SK-N-SH (cell line): ENCODE results near the gene KRTAP9-1. TPM values are rescaled to one million over a fixed set of nuclear protein-coding genes. Genes with fewer than 3 reads are reported as not detected.
"Not testable (repeated sequence)": the region's sequence is repeated elsewhere in the genome, so short reads cannot be mapped to it uniquely, and the experiment has no call there.

Experiments
- CTCF ChIA-PET: fragments of 300-600, 350-600 bp; formaldehyde crosslinking; extraction: SDS; loops from one replicate; lab custom pipeline; 2021; lab: Yijun Ruan, JAX
- POLR2A ChIA-PET: fragments of 350-600 bp; sonication (Branson Sonifier 250); formaldehyde crosslinking; extraction: SDS; loops from one replicate; lab custom pipeline; 2020; ENCODE audit warnings: antibody characterized with exemption, inconsistent platforms; lab: Yijun Ruan, JAX
- DNase-seq: peaks from one replicate; pipeline ENCODE4 v3.0.0; 2012
- H2AFZ ChIP-seq: fragments of 200-600 bp; sonication (generic); 2 replicates; pipeline ENCODE4 v1.8.1; 2016; ENCODE audit warnings: antibody characterized with exemption, mild to moderate bottlenecking, low read depth
- H3F3A ChIP-seq: fragments of 200-600 bp; sonication (generic); replicated peaks from 2 replicates; pipeline ENCODE3; 2016; ENCODE audit warnings: antibody characterized with exemption, mild to moderate bottlenecking; ENCODE audit not compliant: insufficient read depth
- H3K27ac ChIP-seq, 2 experiments: fragments of 200-500 bp in 1 of 2; fragments of 200-600 bp in 1 of 2; sonication (Bioruptor generic) in 1 of 2; sonication (generic), shearing (Covaris generic) in 1 of 2; 2 replicates each; pipeline versions ENCODE4 v1.5.1 to v1.6.1; 2014 to 2016; ENCODE audit warnings: low read depth in 2 of 2, inconsistent platforms in 1 of 2, low read length in 1 of 2, mild to moderate bottlenecking in 1 of 2, mixed read lengths in 1 of 2
- H3K27me3 ChIP-seq: fragments of 200-600 bp; sonication (generic), shearing (Covaris generic); 2 replicates; pipeline ENCODE4 v1.6.1; 2016; ENCODE audit warnings: mixed run types; ENCODE audit not compliant: insufficient read depth
- H3K36me3 ChIP-seq, 2 experiments: fragments of 200-500 bp in 1 of 2; fragments of 200-600 bp in 1 of 2; sonication (Bioruptor generic) in 1 of 2; sonication (generic) in 1 of 2; replicated peaks in 1 of 2; 2 replicates each; pipeline versions ENCODE3 to v1.5.1; 2014 to 2016; ENCODE audit warnings: low read length in 1 of 2, mild to moderate bottlenecking in 1 of 2; ENCODE audit not compliant: insufficient read depth in 2 of 2, control insufficient read depth in 1 of 2
- H3K4me1 ChIP-seq, 2 experiments: fragments of 200-500 bp in 1 of 2; fragments of 200-600 bp in 1 of 2; sonication (Bioruptor generic) in 1 of 2; sonication (generic), shearing (Covaris generic) in 1 of 2; 2 replicates each; pipeline versions ENCODE4 v1.5.1 to v1.6.1; 2014 to 2016; ENCODE audit warnings: low read depth in 1 of 2, low read length in 1 of 2, mixed run types in 1 of 2; ENCODE audit not compliant: insufficient read depth in 2 of 2, control insufficient read depth in 1 of 2
- H3K4me2 ChIP-seq: fragments of 200-600 bp; sonication (generic), shearing (Covaris generic); 2 replicates; pipeline ENCODE4 v1.6.1; 2017; ENCODE audit warnings: mixed run types
- H3K4me3 ChIP-seq, 2 experiments: fragments of 200-500 bp in 1 of 2; fragments of 200-600 bp in 1 of 2; sonication (Bioruptor generic) in 1 of 2; sonication (generic), shearing (Covaris generic) in 1 of 2; 2 replicates each; pipeline versions ENCODE4 v1.5.1 to v1.8.1; 2014 to 2016; ENCODE audit warnings: low read depth in 2 of 2, inconsistent platforms in 1 of 2, low read length in 1 of 2, mild to moderate bottlenecking in 1 of 2, mixed read lengths in 1 of 2, moderate library complexity in 1 of 2
- H3K79me2 ChIP-seq: fragments of 200-600 bp; sonication (generic); 2 replicates; pipeline ENCODE4 v1.8.1; 2017; ENCODE audit warnings: mild to moderate bottlenecking; ENCODE audit not compliant: insufficient read depth
- H3K9ac ChIP-seq: fragments of 200-600 bp; sonication (generic); 2 replicates; pipeline ENCODE4 v1.6.1; 2017; ENCODE audit warnings: mixed run types
- H3K9me2 ChIP-seq: fragments of 200-600 bp; sonication (generic); 2 replicates; pipeline ENCODE4 v1.6.1; 2017; ENCODE audit warnings: mixed run types
- H3K9me3 ChIP-seq: fragments of 200-600 bp; sonication (generic); 2 replicates; pipeline ENCODE4 v1.6.1; 2017; ENCODE audit warnings: mixed run types, mild to moderate bottlenecking, moderate library complexity
- H4K20me1 ChIP-seq: fragments of 200-600 bp; sonication (generic); 2 replicates; pipeline ENCODE4 v1.6.1; 2017; ENCODE audit warnings: mild to moderate bottlenecking, mixed run types; ENCODE audit not compliant: insufficient read depth
- WGBS: methylation state at CpG from one replicate; pipeline ENCODE4 v1.1.6; 2017; ENCODE audit warnings: low lambda C conversion rate; 5-methylcytosine and 5-hydroxymethylcytosine counted together
- polyA plus RNA-seq, 3 experiments: library from polyadenylated mRNA; depleted of rRNA; stranded (reverse); fragments of >200 nt; gene quantifications; 2 replicates each; pipeline ENCODE4 v1.2.3, GENCODE V29; 2012
- small RNA-seq, 7 experiments: library from RNA; depleted of rRNA; stranded (forward); fragments of <200 nt; gene quantifications; one replicate each; pipeline ENCODE3, GENCODE V24; 2012

KRTAP9-1 gene
- polyA plus RNA-seq, 1 of the 3 experiments (the other 2 are of a cell fraction) = not detected

DNA sequence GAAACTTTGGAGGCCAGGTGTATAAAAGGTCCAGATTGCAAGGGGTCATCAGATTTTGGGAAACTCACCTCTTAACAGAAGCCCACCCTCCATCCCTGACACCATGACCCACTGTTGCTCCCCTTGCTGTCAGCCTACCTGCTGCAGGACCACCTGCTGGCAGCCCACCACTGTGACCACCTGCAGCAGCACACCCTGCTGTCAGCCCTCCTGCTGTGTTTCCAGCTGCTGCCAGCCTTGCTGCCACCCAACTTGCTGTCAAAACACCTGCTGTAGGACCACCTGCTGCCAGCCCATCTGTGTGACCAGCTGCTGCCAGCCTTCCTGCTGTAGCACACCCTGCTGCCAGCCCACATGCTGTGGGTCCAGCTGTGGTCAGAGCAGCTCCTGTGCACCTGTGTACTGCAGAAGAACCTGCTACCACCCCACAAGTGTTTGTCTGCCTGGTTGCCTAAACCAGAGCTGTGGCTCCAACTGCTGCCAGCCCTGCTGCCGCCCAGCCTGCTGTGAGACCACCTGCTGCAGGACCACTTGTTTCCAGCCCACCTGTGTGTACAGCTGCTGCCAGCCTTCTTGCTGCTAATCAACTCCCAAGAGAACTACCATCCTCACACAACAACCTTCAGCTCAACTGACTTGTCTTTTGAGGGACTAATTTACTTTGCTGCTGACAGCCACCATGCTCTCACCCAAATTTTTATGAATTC lies 42.9 kb downstream of the KRTAP9-1 start, which contains the start of gene KRTAP9-3:
TSS of gene KRTAP9-3 (plus strand) at position 51 of the 707 bp plus-strand sequence. CDS start at position 104, 53 bp downstream.
- H3K9me2 ChIP-seq, H3K36me3 ChIP-seq, H3K4me3 ChIP-seq, H2AFZ ChIP-seq, H3K4me2 ChIP-seq, H3K4me1 ChIP-seq, H4K20me1 ChIP-seq, CTCF ChIA-PET, POLR2A ChIA-PET, H3F3A ChIP-seq, H3K27ac ChIP-seq, H3K9ac ChIP-seq, H3K79me2 ChIP-seq, H3K9me3 ChIP-seq, DNase-seq: not testable (repeated sequence)
- WGBS = 36% methylated on average over 1 of the region's 1 CpG
- peaks cover 42% of the 10 kb centered on the region; the same call in 1 of the 2 replicates for H3K27me3 ChIP-seq

DNA sequence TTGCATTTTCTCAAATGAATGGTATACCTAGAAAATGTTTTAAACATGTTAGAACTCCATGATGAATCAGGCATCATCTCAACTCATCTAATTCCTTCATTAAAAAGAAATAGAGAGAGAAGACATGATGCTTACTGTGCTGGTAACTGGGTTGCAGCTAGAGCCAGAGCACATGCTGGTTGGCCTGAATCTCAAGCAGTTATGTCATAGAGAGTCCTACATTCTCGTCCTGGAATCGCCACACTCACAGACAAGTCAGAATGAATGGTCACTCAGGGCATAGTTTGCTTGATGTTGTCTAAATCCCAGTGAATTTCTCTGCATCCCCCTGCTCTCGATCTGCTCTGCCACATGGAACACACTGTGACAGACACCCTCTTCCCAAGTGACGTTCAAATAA lies 47.4 kb downstream of the KRTAP9-1 start:
- H4K20me1 ChIP-seq, POLR2A ChIA-PET, H3K4me3 ChIP-seq, H3K79me2 ChIP-seq, H3K36me3 ChIP-seq, H3K9me3 ChIP-seq, CTCF ChIA-PET, H3K4me2 ChIP-seq, H2AFZ ChIP-seq, H3K4me1 ChIP-seq, H3K9ac ChIP-seq, H3F3A ChIP-seq, DNase-seq, H3K27ac ChIP-seq, H3K9me2 ChIP-seq: not testable (repeated sequence)
- peaks cover 20% of the 10 kb centered on the region; the same call in 1 of the 2 replicates for H3K27me3 ChIP-seq
- 12% methylated on average over 4 of the region's 4 CpGs for WGBS

DNA sequence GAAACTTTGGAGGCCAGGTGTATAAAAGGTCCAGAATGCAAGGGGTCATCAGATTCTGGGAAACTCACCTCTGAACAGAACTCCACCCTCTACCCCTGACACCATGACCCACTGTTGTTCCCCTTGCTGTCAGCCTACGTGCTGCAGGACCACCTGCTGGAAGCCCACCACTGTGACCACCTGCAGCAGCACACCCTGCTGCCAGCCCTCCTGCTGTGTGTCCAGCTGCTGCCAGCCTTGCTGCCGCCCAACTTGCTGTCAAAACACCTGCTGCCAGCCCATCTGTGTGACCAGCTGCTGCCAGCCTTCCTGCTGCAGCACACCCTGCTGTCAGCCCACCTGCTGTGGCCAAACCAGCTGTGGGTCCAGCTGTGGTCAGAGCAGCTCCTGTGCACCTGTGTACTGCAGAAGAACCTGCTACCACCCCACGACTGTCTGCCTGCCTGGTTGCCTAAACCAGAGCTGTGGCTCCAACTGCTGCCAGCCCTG lies 48.3 kb downstream of the KRTAP9-1 start, which contains the start of gene KRTAP9-8:
TSS of gene KRTAP9-8 (plus strand) at position 51 of the 489 bp plus-strand sequence. CDS start at position 104, 53 bp downstream.
- peaks cover 12% of the 10 kb centered on the region; the same call in 1 of the 2 replicates for H3K27me3 ChIP-seq
- H2AFZ ChIP-seq, H3K36me3 ChIP-seq, H3K4me3 ChIP-seq, H3F3A ChIP-seq, H3K4me2 ChIP-seq, POLR2A ChIA-PET, H3K27ac ChIP-seq, DNase-seq, H3K9me2 ChIP-seq, H4K20me1 ChIP-seq, H3K9ac ChIP-seq, CTCF ChIA-PET, H3K79me2 ChIP-seq, H3K4me1 ChIP-seq, H3K9me3 ChIP-seq: not testable (repeated sequence)
- 6% methylated on average over 2 of the region's 3 CpGs for WGBS

Small RNA genes lying within 50 kb of the gene (small RNA-seq; reads per million reads assigned to genes)
- 0 reads per million in 7 experiments for gene KRTAP4-17P

Other genes starting within 250 kb of the KRTAP9-1 start
- not detected in 2 replicates for gene KRT39, start 222.9 kb upstream of the KRTAP9-1 start, polyA plus RNA-seq (2012; rRNA removed)
- gene KRT40, start 205.6 kb upstream of the KRTAP9-1 start, polyA plus RNA-seq (2012; rRNA removed) = not detected in 2 replicates
- gene KRTAP3-3, start 195.7 kb upstream of the KRTAP9-1 start, polyA plus RNA-seq (2012; rRNA removed) = not detected in 2 replicates
- not detected in 2 replicates for gene KRTAP3-2, start 190.0 kb upstream of the KRTAP9-1 start, polyA plus RNA-seq (2012; rRNA removed)
- not detected in 2 replicates for gene KRTAP3-1, start 180.8 kb upstream of the KRTAP9-1 start, polyA plus RNA-seq (2012; rRNA removed)
- not detected in 2 replicates for gene KRTAP1-5, start 162.7 kb upstream of the KRTAP9-1 start, polyA plus RNA-seq (2012; rRNA removed)
- gene KRTAP1-4, start 159.7 kb upstream of the KRTAP9-1 start, polyA plus RNA-seq (2012; rRNA removed) = not detected in 2 replicates
- gene KRTAP1-3, start 155.0 kb upstream of the KRTAP9-1 start, polyA plus RNA-seq (2012; rRNA removed) = not detected in 2 replicates
- not detected in 2 replicates for gene KRTAP1-1, start 148.4 kb upstream of the KRTAP9-1 start, polyA plus RNA-seq (2012; rRNA removed)
- gene KRTAP2-1, start 142.6 kb upstream of the KRTAP9-1 start, polyA plus RNA-seq (2012; rRNA removed) = not detected in 2 replicates
- not detected in 2 replicates for gene KRTAP2-2, start 134.7 kb upstream of the KRTAP9-1 start, polyA plus RNA-seq (2012; rRNA removed)
- gene KRTAP2-3, start 129.8 kb upstream of the KRTAP9-1 start, polyA plus RNA-seq (2012; rRNA removed) = 0.36 and 0.39 TPM in 2 replicates
- not detected in 2 replicates for gene KRTAP2-4, start 124.0 kb upstream of the KRTAP9-1 start, polyA plus RNA-seq (2012; rRNA removed)
- gene KRTAP4-7, start 105.7 kb upstream of the KRTAP9-1 start, polyA plus RNA-seq (2012; rRNA removed) = not detected in 2 replicates
- gene KRTAP4-8, start 91.7 kb upstream of the KRTAP9-1 start, polyA plus RNA-seq (2012; rRNA removed) = not detected in 2 replicates
- not detected in 2 replicates for gene KRTAP4-16, start 87.7 kb upstream of the KRTAP9-1 start, polyA plus RNA-seq (2012; rRNA removed)
- gene KRTAP4-9, start 84.5 kb upstream of the KRTAP9-1 start, polyA plus RNA-seq (2012; rRNA removed) = not detected in 2 replicates
- gene KRTAP4-11, start 71.5 kb upstream of the KRTAP9-1 start, polyA plus RNA-seq (2012; rRNA removed) = not detected in 2 replicates
- not detected in 2 replicates for gene KRTAP4-12, start 65.7 kb upstream of the KRTAP9-1 start, polyA plus RNA-seq (2012; rRNA removed)
- not detected in 2 replicates for gene KRTAP4-6, start 49.3 kb upstream of the KRTAP9-1 start, polyA plus RNA-seq (2012; rRNA removed)
- gene KRTAP4-5, start 40.1 kb upstream of the KRTAP9-1 start, polyA plus RNA-seq (2012; rRNA removed) = not detected in 2 replicates
- not detected in 2 replicates for gene KRTAP4-4, start 29.1 kb upstream of the KRTAP9-1 start, polyA plus RNA-seq (2012; rRNA removed)
- gene KRTAP4-3, start 21.7 kb upstream of the KRTAP9-1 start, polyA plus RNA-seq (2012; rRNA removed) = not detected in 2 replicates
- not detected in 2 replicates for gene KRTAP4-2, start 11.7 kb upstream of the KRTAP9-1 start, polyA plus RNA-seq (2012; rRNA removed)
- not detected in 2 replicates for gene KRTAP4-1, start 5.0 kb upstream of the KRTAP9-1 start, polyA plus RNA-seq (2012; rRNA removed)
- gene KRTAP9-2, start 36.8 kb downstream of the KRTAP9-1 start, polyA plus RNA-seq (2012; rRNA removed) = not detected in 2 replicates
- gene KRTAP9-3, start 42.6 kb downstream of the KRTAP9-1 start, polyA plus RNA-seq (2012; rRNA removed) = not detected in 2 replicates
- not detected in 2 replicates for gene KRTAP9-8, start 48.1 kb downstream of the KRTAP9-1 start, polyA plus RNA-seq (2012; rRNA removed)
- gene KRTAP9-4, start 59.8 kb downstream of the KRTAP9-1 start, polyA plus RNA-seq (2012; rRNA removed) = not detected in 2 replicates
- not detected in 2 replicates for gene KRTAP9-9, start 65.5 kb downstream of the KRTAP9-1 start, polyA plus RNA-seq (2012; rRNA removed)
- not detected in 2 replicates for gene KRTAP9-6, start 75.5 kb downstream of the KRTAP9-1 start, polyA plus RNA-seq (2012; rRNA removed)
- not detected in 2 replicates for gene KRTAP9-7, start 85.8 kb downstream of the KRTAP9-1 start, polyA plus RNA-seq (2012; rRNA removed)
- not detected in 2 replicates for gene KRTAP29-1, start 113.0 kb downstream of the KRTAP9-1 start, polyA plus RNA-seq (2012; rRNA removed)
- not detected in 2 replicates for gene KRTAP16-1, start 119.4 kb downstream of the KRTAP9-1 start, polyA plus RNA-seq (2012; rRNA removed)
- not detected in 2 replicates for gene KRTAP17-1, start 125.8 kb downstream of the KRTAP9-1 start, polyA plus RNA-seq (2012; rRNA removed)
- not detected in 2 replicates for gene KRT33A, start 160.9 kb downstream of the KRTAP9-1 start, polyA plus RNA-seq (2012; rRNA removed)
- gene KRT33B, start 179.9 kb downstream of the KRTAP9-1 start, polyA plus RNA-seq (2012; rRNA removed) = 0.08 TPM in 1 of 2 replicates, not detected in the other
- gene KRT34, start 192.4 kb downstream of the KRTAP9-1 start, polyA plus RNA-seq (2012; rRNA removed) = 0.05 and 0.08 TPM in 2 replicates
- 0.03 TPM in 1 of 2 replicates, not detected in the other for gene KRT31, start 207.7 kb downstream of the KRTAP9-1 start, polyA plus RNA-seq (2012; rRNA removed)
- not detected in 2 replicates for gene KRT37, start 234.7 kb downstream of the KRTAP9-1 start, polyA plus RNA-seq (2012; rRNA removed)